Bone marrow (tissue), 2 donors: Measurements from ENCODE around the gene LPCAT1.
"Not testable (repeated sequence)": the region's sequence is repeated elsewhere in the genome, so short reads cannot be mapped to it uniquely, and the experiment has no call there.

Source experiments
- DNase-seq, 2 donors: peaks; one replicate each; lab custom pipeline; 2025; lab: John Stamatoyannopoulos, UW

Gene LPCAT1

DNA sequence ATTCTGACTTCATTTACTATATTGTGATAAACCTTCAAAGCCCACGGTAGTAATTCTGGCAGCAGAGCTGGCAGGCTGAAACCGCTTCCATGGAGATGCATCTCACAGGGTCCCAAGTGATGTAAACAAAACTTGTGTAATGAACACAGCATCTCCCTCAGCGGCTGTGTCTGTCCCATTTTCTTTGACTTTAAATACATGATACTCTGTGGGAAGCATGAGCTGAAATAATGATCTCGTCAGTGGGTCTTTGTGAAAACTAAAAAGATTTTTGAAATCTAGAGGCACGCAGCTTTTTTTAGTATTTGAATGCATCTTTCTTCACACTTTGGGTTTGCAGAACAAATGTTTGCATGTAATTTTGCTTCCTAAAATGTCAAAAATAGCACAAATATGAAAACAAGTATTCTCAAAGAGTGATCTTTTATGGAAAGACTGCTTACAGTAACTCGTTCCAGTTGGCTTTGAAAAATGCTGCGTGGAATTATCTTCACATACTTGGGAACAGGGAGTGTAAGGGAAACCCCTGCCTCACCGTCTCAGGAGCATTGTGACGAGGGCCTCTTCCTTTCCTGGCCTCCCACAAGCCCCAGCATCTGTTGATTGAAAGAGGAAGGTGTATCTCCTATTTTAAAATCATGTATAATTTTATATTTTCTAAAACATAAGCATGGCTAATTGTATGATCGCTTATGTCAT is 18.1 kb upstream of the LPCAT1 start:
- DNase-seq: no peak

DNA sequence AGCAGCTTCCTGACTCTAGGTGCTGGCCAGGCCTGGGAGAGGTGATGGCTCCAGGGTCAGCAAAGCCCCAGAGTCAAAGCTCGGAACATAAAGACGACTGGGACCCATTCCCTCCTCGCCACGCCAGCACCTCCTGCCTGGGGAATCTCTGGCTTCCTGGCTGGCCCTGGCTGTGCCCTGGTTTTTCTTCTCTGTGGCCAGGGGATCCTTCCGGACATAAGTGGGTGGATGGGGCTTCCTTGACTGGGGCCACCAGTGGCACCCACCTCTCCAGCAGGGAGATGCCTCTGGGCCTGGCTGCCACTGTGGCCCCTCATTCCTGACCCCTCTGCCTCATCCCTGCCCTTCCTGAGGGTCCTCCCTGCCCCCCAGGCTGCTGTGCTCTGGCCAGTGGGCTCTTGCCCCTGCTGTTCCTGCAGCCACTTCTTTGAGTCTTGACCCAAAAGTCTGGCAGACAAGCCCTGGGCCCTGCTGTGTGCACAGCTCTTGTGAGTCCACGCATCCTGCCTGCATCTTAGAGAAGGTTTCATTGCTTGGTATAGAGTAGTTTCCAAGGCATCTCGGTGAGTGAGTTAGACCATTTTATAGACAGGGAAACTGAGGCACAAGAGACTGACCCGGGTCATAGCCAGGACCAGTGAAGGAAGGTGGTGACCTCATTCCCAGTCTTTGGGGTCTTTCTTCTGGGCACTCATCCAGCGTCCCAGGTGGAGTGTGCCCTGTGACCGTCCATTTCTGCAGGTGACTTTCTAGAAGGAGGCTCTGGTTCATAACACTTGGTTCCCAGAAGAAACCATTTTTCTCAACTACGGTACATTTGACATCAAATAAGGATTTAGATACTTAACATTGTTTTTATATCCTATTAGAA is 17.3 kb upstream of the LPCAT1 start:
- DNase-seq: no peak

DNA sequence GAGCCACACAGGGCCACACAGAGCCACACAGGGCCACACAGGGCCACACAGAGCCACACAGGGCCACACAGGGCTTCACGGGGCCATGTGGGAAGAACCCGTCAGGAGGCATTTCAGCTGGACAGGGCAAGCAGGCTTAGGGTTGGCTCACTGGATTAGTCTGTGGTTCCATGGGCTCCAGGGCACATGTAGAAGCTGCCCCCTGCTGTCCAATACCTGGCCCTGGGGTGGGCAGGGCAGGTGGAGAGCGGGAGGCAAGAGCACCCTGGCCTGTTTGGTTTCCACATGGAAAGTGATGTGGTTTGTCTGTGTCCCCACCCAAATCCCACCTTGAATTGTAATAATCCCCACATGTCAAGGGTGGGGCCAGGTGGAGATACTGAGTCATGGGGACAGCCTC is 16.4 kb upstream of the LPCAT1 start:
- DNase-seq: no peak

DNA sequence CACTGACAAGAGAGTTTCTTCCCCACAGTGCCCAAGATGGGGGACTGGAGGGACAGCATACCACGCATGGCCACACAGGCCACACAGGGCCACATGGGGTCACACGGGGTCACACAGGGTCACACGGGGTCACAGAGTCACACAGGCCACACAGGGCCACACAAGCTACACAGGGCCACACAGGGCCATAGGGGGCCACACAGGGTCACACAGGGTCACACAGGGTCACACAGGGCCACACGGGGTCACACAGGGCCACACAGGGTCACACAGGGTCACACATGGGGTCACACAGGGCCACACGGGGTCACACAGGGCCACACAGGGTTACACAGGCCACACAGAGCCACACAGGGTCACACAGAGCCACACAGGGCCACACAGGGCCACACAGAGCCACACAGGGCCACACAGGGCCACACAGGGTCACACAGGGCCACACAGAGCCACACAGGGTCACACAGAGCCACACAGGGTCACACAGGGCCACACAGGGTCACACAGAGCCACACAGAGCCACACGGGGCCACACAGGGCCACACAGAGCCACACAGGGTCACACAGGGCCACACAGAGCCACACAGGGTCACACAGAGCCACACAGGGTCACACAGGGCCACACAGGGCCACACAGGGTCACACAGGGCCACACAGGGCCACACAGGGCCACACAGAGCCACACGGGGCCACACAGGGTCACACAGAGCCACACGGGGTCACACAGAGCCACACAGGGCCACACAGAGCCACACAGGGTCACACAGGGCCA is 15.8 kb upstream of the LPCAT1 start:
- DNase-seq: not testable (repeated sequence)

DNA sequence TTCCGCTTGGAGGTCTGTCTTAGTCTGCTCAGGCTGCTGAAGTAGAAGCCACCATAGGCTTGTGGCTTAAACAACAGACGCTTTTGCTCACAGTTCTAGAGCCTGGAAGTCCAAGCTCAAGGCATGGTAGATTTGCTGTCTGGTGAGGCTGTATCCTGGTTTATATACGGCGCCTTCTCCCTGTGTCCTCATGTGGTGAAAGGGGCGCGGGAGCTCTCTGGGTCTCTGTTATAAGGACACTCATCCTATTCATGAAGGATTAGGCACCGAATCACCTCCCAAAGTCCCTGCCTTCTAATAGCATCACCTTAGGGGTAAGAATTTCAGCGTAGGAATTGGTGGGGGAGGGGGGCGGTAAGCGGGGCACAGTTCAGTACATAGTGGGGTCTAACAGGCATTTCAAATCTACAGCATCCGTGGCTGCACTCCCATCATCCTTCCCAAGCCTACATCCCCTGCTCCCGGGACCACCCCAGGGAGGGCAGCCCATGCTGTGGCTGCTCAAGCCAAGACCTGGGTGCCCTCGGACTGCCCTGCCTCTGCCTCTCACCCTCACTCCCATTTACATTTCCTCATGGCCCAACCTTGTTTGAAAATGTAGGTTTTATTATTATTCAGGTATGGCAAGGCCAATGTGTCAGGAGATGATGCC is 15.1 kb upstream of the LPCAT1 start:
- DNase-seq: no peak

DNA sequence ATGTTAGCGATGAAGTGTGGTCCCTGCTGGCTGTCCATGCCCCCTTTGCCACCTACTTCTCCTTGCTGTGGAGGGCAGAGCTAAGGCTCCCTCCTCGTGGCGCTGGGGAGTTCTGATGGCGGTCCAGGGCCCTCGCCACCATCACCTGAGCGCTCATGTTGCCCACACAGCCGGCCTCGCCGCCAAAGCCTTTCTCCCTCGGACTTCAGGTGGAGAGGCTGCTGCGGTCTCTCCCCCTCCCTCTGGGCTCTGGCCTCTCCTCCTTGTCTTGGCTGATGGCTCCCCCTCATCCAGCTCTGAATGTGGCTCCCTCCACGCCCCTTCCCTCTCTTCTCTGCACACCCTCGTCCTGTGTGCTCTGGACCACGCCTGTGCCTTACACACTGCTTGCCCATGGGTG is 14.5 kb upstream of the LPCAT1 start:
- no peak for DNase-seq

DNA sequence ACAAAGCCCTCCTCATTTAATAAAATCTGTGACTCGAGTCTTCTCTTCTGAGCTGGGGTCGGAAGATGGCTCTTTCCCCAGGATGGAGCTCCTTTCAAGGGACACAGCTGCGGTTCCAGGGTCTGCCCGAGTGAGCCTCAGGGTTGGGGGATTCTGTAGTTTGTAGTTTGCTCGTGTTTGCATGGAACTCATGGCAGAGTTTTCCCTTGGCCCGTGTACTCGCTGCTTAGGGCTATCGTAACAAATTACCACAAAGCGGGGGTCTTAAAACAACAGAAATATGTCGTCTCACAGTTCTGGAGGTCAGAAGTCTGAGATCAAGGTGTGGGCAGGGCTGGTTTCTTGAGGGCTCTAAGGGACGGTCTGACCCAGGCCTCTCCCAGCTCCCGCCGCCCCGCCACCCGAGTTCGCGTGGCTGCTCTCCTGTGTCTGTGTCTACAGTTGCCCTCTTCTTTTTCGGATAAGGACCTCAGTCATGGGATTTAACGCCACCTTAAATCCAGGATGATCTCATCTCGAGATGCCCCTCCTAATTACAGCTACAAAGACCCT is 13.9 kb upstream of the LPCAT1 start:
- DNase-seq: no peak

DNA sequence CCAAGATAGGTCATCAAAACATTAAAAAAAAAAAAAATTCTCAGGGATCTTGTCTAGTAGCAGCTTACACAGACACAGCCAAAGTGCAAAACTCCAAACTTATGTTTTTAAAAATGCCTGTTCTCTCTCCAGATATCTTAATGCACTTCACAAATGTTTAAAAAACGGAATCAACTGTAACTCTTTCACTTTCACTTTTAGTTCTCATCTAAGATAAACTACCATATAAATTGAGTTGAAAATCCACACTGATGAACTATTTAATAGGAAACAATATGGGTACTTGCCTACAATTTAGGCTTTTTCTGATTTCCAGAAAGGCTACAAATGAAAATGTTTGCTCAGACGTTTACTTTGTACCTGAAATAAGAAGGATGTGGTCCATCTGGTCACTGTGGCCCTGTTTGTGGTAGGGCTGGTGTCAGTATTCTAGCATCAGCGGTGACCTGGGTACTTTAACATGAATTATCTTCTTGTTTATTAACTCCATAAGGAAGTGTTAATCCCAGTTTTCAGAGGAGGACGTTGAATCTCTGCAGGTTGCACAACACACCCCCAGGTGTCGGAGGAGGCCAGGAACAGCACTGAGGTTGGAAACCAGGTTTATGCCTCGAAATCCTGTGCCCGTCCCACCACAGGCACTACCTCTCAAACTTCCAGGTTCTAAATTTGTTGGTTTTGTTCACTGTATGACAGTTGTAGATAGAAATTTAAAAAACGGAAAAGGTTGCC is 13.3 kb upstream of the LPCAT1 start:
- DNase-seq: peak in 1 of 2 donors; percentile 72

DNA sequence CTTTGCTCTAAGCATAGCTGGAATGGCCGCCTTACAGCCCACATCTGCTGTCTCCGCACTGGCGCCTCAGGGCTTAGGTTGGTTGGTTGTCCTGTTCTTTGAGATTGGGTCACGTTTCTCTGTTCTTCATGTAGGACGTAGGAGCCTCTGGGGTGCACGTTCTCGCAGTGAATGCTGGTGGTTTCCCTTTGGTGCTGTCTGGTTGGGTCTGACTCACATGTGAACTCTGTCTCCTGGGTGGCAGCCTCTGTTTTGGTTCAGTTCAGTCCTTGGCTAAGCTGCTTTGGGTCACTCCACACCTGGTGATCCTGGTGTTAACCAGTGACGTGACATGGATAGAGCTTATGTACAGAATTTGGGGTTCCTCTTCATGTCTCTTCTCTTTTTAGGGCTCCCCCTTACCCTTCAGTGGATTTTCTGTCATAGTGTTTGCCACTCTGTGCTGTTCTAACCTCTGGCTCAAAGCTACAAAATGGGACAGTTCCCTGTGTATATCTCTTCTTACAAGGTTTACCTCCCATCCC is 12.6 kb upstream of the LPCAT1 start:
- no peak for DNase-seq

DNA sequence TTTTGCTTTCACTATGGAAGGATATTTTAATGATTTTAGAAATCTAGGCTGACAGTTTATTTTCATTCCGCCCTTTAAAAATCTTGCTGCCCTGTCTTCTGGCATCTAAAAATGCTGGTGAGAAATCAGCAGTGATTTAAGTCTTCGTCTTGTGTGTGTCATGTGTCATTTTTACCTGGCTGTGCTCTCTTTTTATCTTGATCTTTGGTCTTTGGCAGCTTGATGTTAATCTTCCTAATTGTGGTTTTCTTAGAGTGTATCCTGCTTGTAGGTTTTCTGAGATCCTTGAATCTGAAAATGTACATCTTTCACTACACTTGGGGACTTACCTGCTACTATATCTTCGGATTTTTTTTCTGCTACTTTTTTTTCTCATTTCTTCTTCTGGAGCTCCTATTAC is 11.9 kb upstream of the LPCAT1 start:
- DNase-seq: no peak

DNA sequence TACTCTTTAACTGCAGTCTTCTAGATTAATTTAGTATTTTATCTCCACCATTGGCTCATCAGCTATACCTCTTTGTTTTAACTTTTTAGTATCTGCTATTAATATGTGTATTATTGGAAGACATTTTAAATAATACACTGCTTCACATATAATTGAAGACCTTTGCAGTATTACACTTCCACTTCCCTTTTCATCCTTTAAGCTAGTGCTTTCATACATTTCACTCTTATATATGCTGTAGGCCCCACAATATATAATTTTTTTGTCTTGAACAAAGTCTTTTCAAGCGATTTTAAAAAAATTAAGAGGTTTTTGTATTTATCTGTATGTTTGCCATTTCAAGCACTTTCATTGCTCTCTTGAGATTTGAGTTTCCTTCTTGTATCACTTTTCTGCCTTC is 8.6 kb upstream of the LPCAT1 start:
- DNase-seq: no peak

DNA sequence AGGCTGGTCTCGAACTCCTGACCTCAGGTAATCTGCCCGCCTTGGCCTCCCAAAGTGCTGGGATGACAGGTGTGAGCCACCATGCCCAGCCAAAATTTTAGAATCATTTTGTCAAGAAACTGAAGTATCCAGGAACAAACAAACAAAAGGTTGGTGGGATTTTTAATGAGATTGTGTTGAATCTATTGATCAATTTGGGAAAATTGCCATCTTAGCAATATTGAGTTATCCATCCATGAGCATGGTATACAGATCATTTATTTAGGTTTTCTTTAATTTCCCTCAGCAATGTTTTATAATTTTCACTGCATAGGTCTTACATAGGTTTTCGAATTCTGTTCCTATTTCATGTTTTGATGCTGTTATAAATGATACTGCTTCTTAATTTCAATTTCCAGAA is 5.7 kb upstream of the LPCAT1 start:
- DNase-seq: no peak

DNA sequence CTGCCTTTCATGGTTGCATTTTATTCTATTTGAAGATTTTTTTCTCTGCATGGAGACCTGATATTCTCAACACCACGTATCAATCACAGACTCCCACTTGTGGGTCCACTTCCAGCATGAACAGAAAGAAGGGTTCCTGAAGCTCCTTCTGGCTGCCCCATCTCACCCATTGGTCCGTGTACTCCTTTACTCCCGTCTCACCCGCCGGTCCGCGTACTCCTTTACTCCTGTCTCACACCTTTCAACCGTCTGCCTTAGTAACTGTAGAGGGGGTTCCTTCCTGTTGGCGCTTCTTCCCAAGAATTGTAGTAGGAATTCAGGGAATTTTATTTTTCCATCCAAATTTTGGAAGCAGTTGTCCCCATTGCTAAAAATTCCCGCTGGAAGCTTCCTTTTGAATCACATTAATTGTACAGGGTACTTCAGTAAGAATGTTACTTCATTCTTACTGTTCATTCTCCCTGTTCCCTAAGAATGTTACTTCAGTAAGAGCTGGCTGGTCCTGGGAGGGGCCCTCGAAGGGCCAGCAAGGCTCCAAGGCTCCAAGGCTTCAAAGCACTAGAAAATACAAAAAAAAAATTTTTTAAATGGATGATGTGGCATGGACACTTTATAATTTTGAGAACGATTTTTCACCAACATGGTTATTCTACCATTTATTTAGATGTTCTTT is 3.9 kb upstream of the LPCAT1 start:
- no peak for DNase-seq

DNA sequence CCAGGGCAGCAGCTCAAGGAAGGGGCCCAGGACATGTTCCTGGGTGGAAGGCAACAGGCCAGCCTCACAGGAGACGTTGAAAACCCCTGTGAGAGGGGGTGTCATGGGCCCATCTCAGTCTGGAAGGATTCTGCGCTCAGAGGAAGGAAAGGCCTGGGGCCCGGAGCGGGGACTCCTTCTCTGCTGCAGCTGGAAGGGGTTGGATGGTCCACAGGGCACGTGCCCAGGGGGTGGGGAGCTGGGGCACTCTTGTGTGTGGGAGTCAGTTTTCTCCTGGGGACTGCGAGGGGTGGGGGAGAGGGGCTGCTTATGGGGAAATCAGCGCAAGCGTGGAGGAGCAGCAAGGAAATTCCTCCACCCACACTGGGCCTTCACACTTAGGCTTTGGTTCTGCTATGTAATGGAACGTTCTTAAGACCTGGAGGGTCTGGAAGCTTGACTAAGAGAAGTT is 2.9 kb upstream of the LPCAT1 start:
- no peak for DNase-seq

DNA sequence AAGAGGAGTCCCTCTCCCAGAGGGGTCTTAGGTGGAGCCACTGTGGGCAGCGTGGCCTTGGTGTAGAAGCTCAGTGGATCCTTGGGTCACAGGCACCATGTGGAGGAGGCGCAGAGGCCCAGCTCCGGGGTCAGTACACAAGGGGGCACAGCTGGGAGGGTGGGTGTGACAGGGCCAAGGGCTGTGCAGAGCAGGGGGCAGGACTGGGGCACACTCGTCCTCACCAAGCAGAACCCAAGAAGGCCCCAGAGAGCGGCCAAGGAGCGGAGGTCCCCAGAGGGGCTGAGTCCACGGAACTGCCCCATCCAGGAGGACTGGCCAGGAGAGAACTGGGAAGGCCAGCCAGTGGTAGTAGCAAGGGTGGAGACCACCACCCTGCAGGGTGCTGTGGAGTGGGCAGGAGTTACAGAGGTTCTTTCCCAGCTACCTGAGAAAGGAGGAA is 2.5 kb upstream of the LPCAT1 start:
- DNase-seq: no peak

DNA sequence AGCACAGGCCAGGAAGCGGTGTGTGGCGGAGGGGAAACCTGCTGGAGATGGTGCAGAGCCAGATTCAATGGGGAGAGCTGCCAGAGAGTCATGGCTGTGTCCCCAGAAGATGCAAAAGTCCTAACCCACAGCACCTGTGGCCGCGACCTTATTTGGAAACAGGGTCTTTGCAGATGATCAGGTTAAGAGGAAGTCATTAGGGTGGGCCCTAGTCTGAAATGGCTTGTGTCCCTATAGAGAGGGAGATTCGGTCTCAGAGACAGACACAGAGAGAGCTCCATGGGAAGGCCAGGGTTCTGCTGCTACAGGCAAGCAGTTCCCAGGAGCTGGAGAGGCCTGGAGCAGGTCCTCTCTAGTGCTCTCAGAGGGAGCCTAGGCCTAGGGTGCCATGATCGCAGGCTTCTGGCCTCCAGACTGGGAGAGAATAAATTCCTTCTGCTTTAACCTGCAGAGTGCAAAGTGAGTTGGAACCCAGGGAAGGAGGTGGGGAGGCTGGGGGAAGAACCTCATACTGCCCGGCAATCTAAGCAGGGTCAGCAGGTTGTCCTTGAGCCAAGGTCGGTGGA is 1.9 kb upstream of the LPCAT1 start:
- DNase-seq: no peak

DNA sequence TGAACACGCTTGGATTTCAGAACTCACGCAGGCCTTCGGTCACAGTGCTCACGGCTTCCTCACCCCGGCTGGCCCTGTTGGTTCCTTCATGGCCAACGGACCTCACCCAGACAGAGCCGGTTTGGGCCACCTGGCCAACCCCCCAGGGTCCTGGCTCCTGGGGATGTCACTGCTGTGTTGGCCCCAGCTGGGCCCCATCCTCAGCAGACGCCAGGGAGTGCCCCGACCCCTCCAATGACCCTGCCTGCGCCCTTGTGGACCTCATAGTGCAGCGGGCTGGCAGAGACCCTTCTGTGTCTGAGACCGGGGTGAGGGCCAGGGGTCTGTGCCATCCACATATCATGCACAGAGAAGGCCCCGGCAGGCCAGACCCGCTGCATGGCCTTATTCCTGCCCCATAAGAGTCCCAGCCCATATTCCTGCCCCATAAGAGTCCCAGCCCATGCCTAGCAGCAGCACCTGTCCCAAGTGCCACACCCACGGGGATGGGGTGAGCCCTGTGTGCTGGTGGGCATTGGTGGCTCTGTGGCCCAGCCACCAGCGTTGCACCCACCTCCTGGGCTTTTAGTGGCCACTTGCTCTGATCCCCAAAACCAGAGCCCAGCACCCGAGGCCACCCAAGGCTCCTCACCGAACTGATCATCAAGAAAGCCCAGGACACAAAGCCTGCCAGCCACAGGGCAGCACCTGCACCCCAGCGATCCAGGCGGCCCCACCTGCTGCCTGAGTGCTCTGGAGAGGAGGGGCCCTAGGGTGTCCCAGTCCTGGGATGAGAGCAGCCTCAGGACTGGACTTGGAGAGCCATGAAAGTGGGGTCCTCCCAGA is 1.3 kb upstream of the LPCAT1 start:
- DNase-seq: no peak

DNA sequence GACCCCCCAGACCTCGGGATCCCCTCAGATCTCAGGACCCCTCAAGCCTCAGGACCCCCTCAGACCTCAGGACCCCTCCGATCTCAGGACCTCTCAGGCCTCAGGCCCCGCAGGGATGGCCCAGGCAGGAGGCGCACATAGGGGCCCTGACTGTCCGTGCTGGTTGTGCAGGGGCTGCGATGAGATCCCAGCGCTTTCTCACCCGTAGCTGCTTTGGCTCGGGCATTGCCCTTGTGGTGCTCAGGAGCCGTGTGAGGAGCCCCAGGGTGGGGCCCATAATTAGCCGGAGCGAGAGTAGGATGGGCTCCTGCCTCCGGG is 680 bp upstream of the LPCAT1 start:
- DNase-seq: no peak

DNA sequence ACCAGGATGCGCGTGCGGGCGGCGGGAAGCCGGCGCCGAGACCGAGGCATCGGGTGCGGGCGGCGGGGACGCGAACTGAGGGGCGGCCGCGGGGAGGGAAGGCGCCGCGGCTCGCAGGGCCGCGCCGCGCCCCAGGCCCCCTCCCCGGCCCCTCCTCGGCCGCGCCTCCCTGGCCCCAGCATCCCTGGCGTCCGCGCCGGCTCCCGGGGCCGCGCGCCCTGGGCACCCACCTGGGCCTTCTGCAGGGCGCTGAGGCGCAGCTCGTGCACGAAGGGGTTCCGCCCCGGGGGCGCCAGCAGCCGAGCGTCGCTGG is 324 bp downstream of the LPCAT1 start:
- DNase-seq: no peak
